Inflammatory macrophage (primary cell): ENCODE data around the gene THY1.
A peak's percentile ranks its signal among the peaks of the same experiment; 100 is the strongest.
"Not testable (repeated sequence)": the region's sequence is repeated elsewhere in the genome, so short reads cannot be mapped to it uniquely, and the experiment has no call there.

Experiments used
- DNase-seq, 2 donors: peaks; one replicate each; pipeline ENCODE4 v3.0.0-alpha.2; 2020 to 2022

THY1 gene

GRCh38 chr11:119445379-119445778 is 22.4 kb upstream of the THY1 start:
- no peak for DNase-seq

GRCh38 chr11:119441898-119442243 is 18.9 kb upstream of the THY1 start:
- no peak for DNase-seq

GRCh38 chr11:119438599-119438998 is 15.6 kb upstream of the THY1 start:
- DNase-seq = no peak

GRCh38 chr11:119437521-119437920 is 14.5 kb upstream of the THY1 start:
- not testable (repeated sequence) for DNase-seq

- no peak for DNase-seq
Measured at GRCh38 chr11:119436711-119437110, 13.7 kb upstream of the THY1 start.

GRCh38 chr11:119436093-119436492 is 13.1 kb upstream of the THY1 start:
- DNase-seq = no peak

GRCh38 chr11:119434591-119435330 is 11.8 kb upstream of the THY1 start:
- no peak for DNase-seq

- no peak for DNase-seq
Measured at GRCh38 chr11:119433358-119433725, 10.4 kb upstream of the THY1 start.

- no peak for DNase-seq
Measured at GRCh38 chr11:119432484-119433357, 9.7 kb upstream of the THY1 start.

GRCh38 chr11:119431523-119431922 is 8.6 kb upstream of the THY1 start:
- DNase-seq = no peak

- peak in 1 of 2 donors; percentile 2 for DNase-seq
Measured at GRCh38 chr11:119427279-119427678, 4.3 kb upstream of the THY1 start.

GRCh38 chr11:119426142-119426541 is 3.2 kb upstream of the THY1 start:
- DNase-seq = no peak

GRCh38 chr11:119424775-119425174 is 1.8 kb upstream of the THY1 start:
- DNase-seq = no peak

GRCh38 chr11:119424276-119424675 is 1.3 kb upstream of the THY1 start:
- no peak for DNase-seq

- DNase-seq = no peak
Measured at GRCh38 chr11:119423509-119424254, 710 bp upstream of the THY1 start.

GRCh38 chr11:119421941-119422808 is 797 bp downstream of the THY1 start:
- no peak for DNase-seq

GRCh38 chr11:119421351-119421750 is 1.6 kb downstream of the THY1 start:
- DNase-seq = no peak

GRCh38 chr11:119420631-119421030 is 2.3 kb downstream of the THY1 start:
- no peak for DNase-seq

- no peak for DNase-seq
Measured at GRCh38 chr11:119419834-119420492, 3.0 kb downstream of the THY1 start.

- DNase-seq = no peak
Measured at GRCh38 chr11:119419246-119419645, 3.7 kb downstream of the THY1 start.

- no peak for DNase-seq
Measured at GRCh38 chr11:119418759-119419158, 4.2 kb downstream of the THY1 start.
